Measurements from ENCODE around the gene CEP295NL. TPM values are rescaled to one million over a fixed set of nuclear protein-coding genes. Genes with fewer than 3 reads are reported as not detected.

The CEP295NL gene
- total and polyA plus RNA-seq, 2 of the 8 experiments (the other 6 are each of a cell fraction or from before 2014, with no cell fraction given): 0.06 to 2.0 TPM

DNA sequence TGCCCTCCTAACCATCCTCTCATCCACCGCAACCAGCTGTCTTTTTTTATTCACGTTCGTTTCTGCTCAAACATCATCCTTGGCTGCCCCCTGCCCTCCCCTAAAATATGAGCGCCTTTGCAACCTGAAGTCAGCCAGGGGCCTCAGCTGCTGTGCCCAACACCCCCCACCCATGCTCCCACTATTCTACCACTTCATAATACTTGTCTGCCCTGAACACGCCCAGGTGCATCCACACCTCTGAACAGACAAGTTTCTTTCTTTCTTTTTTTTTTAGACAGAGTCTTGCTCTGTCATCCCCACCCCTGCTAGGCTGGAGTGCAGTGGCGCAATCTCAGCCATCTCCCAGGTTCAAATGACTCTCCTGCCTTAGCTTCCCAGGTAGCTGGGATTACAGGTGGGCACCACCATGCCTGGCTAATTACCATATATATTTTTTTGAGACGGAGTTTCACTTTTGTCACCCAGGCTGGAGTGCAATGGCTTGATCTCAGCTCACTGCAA, 26.9 kb downstream of the CEP295NL start:
- H2BK20ac ChIP-seq (ENCODE audit: low read length): no peak overlapping the region
- DNase-seq (ENCODE audit: low read depth in 1 of 2, low spot score in 2 of 2) (no peak), FAIRE-seq (no peak)
- no peaks in the 10 kb centered on the region for H3K79me2 ChIP-seq (ENCODE audit: control insufficient read depth in 1 of 2, insufficient read depth in 2 of 2, low read length in 2 of 2)
- 72% methylated on average over 7 of the region's 7 CpGs; no CpG with 5 or more reads in 1 of the 2 experiments for WGBS, 2 experiments (ENCODE audit: extremely low coverage in 1 of 2, insufficient coverage in 1 of 2, insufficient read length in 1 of 2, insufficient replicate concordance in 2 of 2, low coverage in 1 of 2, low lambda C conversion rate in 2 of 2, missing lambda C conversion rate in 1 of 2)
- CTCF ChIA-PET (ENCODE audit: partially characterized antibody): interaction anchor here (0.6 to 6.3 kb wide), 9 partner anchors 9 to 341 kb away, joined by 3 to 30 read pairs (median 3); no protein-coding TSS in a partner anchor
- H3K4me3 ChIP-seq (ENCODE audit: extremely low read depth in 1 of 4, insufficient read depth in 2 of 4, low read depth in 3 of 4, low read length in 4 of 4): no peak overlapping the region
- H3K4ac ChIP-seq (replicated peaks; ENCODE audit: insufficient read length, low read depth, low read length): no peak overlapping the region
- H3K56ac ChIP-seq (replicated peaks; ENCODE audit: insufficient read length, low read depth, low read length): no peak overlapping the region
- no peak overlapping the region for H3K23ac ChIP-seq (ENCODE audit: insufficient read length)
- peaks cover 2 to 8% of the 10 kb centered on the region in 2 experiments for H4K20me1 ChIP-seq (replicated peaks in 1 of 2; ENCODE audit: control insufficient read depth in 1 of 2, insufficient read depth in 2 of 2, low read length in 2 of 2)
- no peak overlapping the region for H2BK12ac ChIP-seq (ENCODE audit: low read depth, low read length)
- H3K9ac ChIP-seq (replicated peaks in 1 of 4; ENCODE audit: extremely low read depth in 1 of 4, low read depth in 3 of 4, low read length in 3 of 4): no peak overlapping the region
- H3K4me1 ChIP-seq (replicated peaks in 1 of 4; ENCODE audit: control insufficient read depth in 3 of 4, insufficient read depth in 4 of 4, low read length in 3 of 4): peaks cover 0 to 12% (median 2%) of the 10 kb centered on the region in 4 experiments; a peak in 3 of 7 replicates
- H2AFZ ChIP-seq (ENCODE audit: low read length): no peak overlapping the region
- H3K36me3 ChIP-seq (ENCODE audit: control insufficient read depth in 2 of 4, insufficient read depth in 4 of 4, low read length in 3 of 4): peaks cover 0 to 9% (median 5%) of the 10 kb centered on the region in 4 experiments; a peak in 3 of 8 replicates
- no peak overlapping the region for H3K18ac ChIP-seq (ENCODE audit: extremely low read depth, low read length)
- H4K5ac ChIP-seq (ENCODE audit: insufficient read length, low read depth, low read length): no peak overlapping the region
- no peaks in the 10 kb centered on the region; the same call in 1 of the 2 replicates for H3K79me1 ChIP-seq (ENCODE audit: low read depth, low read length)
- H3K14ac ChIP-seq (ENCODE audit: insufficient read length): no peak overlapping the region
- H4K8ac ChIP-seq (ENCODE audit: extremely low read depth, insufficient read depth, low read length): no peak overlapping the region
- H2BK5ac ChIP-seq (ENCODE audit: low read depth, low read length): no peak overlapping the region
- H4K91ac ChIP-seq (replicated peaks; ENCODE audit: insufficient read length, low read length): no peak overlapping the region
- no peak overlapping the region for H3K4me2 ChIP-seq (ENCODE audit: insufficient read depth in 1 of 2, low read depth in 2 of 2, low read length in 2 of 2)
- no peaks in the 10 kb centered on the region for H3K23me2 ChIP-seq (ENCODE audit: low read depth, low read length)
- no peak for TF ChIP-seq CHD1 (IDR thresholded peaks at IDR 0.05; ENCODE audit: low read depth, low read length)
- TF ChIP-seq TAF7 (optimal IDR thresholded peaks at IDR 0.05; ENCODE audit: borderline replicate concordance, low read depth, low read length): no peak
- no peak for TF ChIP-seq POLR2A (IDR thresholded peaks at IDR 0.05; ENCODE audit: control extremely low read depth in 1 of 2, low read depth in 2 of 2, low read length in 2 of 2)
- no peak overlapping the region for H2BK120ac ChIP-seq (replicated peaks; ENCODE audit: low read depth, low read length)
- H2BK15ac ChIP-seq (ENCODE audit: low read length): no peak overlapping the region
- no peak overlapping the region for H3K27ac ChIP-seq (ENCODE audit: low read depth, low read length)
- no peak overlapping the region for H2AK5ac ChIP-seq (ENCODE audit: low read depth, low read length)
- H3K27me3 ChIP-seq (replicated peaks in 1 of 4; ENCODE audit: control insufficient read depth in 3 of 4, extremely low read depth in 1 of 4, insufficient read depth in 3 of 4, low read length in 3 of 4): no peaks in the 10 kb centered on the region
- POLR2A ChIA-PET (ENCODE audit: partially characterized antibody): no interaction called here
- no peaks in the 10 kb centered on the region for H3K9me3 ChIP-seq (ENCODE audit: insufficient read depth in 2 of 2, low read depth in 1 of 2, low read length in 1 of 2)

Measured in H1 (cell line).